Esophagus squamous epithelium (tissue), 5 donors: ENCODE measurements around the gene FOXA2. TPM values are rescaled to one million over a fixed set of nuclear protein-coding genes. Genes with fewer than 3 reads are reported as not detected.

Experiments used
- DNase-seq: peaks from one replicate; lab custom pipeline; 2025; lab: John Stamatoyannopoulos, UW
- H3K27ac ChIP-seq, 4 donors: fragments of 200-600 bp; sonication (generic); one replicate each; pipeline ENCODE4 v1.5.1; 2016 to 2019; ENCODE audit warnings: mild to moderate bottlenecking in 1 of 4
- H3K27me3 ChIP-seq, 4 donors: fragments of 200-600 bp; sonication (generic); 1 replicate in 3 of 4; 2 replicates in 1 of 4; pipeline versions ENCODE4 v1.5.1 to v1.6.0; 2017 to 2021; ENCODE audit warnings: antibody characterized with exemption in 1 of 4
- H3K36me3 ChIP-seq, 3 donors: fragments of 200-600 bp; sonication (generic); one replicate each; pipeline ENCODE4 v1.5.1; 2016 to 2019
- H3K4me1 ChIP-seq, 3 donors: fragments of 200-600 bp; sonication (generic); one replicate each; pipeline ENCODE4 v1.5.1; 2017 to 2019
- H3K4me3 ChIP-seq, 4 donors: fragments of 200-600 bp; sonication (generic); 1 replicate in 3 of 4; 2 replicates in 1 of 4; pipeline ENCODE4 v1.5.1; 2016 to 2019; ENCODE audit warnings: mild to moderate bottlenecking in 2 of 4, moderate library complexity in 1 of 4
- H3K9me3 ChIP-seq, 3 donors: fragments of 200-600 bp; sonication (generic); one replicate each; pipeline ENCODE4 v1.5.1; 2016 to 2019
- POLR2A ChIP-seq, 4 donors: fragments of 450-650 bp; IDR thresholded peaks; one replicate each; pipeline ENCODE4 v1.6.1; 2017; ENCODE audit warnings: antibody characterized with exemption in 4 of 4, mild to moderate bottlenecking in 4 of 4, moderate library complexity in 3 of 4
- WGBS, 2 donors: methylation state at CpG; one replicate each; pipeline ENCODE4 v1.1.5; 2018; 5-methylcytosine and 5-hydroxymethylcytosine counted together
- intact Hi-C: fragments of 100-400 bp; cut with DNase I; formaldehyde crosslinking; loops from one replicate; pipeline ENCODE4 v1.15.0; 2022
- total RNA-seq, 4 donors: library from RNA; depleted of rRNA; stranded (reverse); fragments of >200 nt; gene quantifications; one replicate each; pipeline ENCODE4 v1.1.0, GENCODE V29; 2016
- TF ChIP-seq, protein P1 (sequence below), 6 experiments: fragments of 450-650 bp in 4 of 6; fragments of 200-600 bp in 2 of 6; sonication (generic) in 2 of 6; IDR thresholded peaks; one replicate each; pipeline ENCODE4 v1.5.1; 2016 to 2019; ENCODE audit warnings: antibody characterized with exemption in 6 of 6, mild to moderate bottlenecking in 4 of 6, moderate library complexity in 4 of 6
- donor health status: DM: yes; HTN: yes; CAD: no.

Gene FOXA2
- total RNA-seq, 4 donors from 2014 or later: 0.13 TPM; not detected in 3

DNA sequence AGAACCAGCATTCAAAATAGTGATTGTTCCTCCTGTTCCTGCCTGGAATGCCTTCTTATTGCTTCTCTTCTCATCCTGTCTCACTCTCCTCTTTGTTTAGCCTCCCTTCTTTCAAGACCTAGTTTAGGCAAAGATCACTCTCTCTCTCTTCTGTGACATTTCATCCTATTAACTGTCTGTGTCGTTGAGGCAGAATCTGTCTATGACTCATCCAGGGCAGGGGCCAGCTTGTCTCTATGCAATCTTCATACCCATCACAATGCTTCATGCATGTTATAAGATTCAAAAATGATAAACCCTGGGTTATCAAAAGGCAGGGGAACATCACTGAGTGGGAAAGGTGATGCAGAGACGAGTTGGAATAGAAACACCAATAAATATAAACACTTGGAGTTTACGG is 32.2 kb upstream of the FOXA2 start:
- H3K36me3 ChIP-seq: no peaks in the 10 kb centered on the region
- no peaks in the 10 kb centered on the region for H3K4me1 ChIP-seq
- peaks cover 0 to 34% (median 0%) of the 10 kb centered on the region in 4 donors for H3K27me3 ChIP-seq
- no peak overlapping the region for H3K27ac ChIP-seq
- intact Hi-C loops: loop anchor here (10.0 kb wide), 1 partner anchor 242 kb away; no protein-coding TSS in a partner anchor
- H3K4me3 ChIP-seq: no peak overlapping the region
- DNase-seq: no peak
- no peaks in the 10 kb centered on the region for H3K9me3 ChIP-seq
- TF ChIP-seq, protein P1, sequence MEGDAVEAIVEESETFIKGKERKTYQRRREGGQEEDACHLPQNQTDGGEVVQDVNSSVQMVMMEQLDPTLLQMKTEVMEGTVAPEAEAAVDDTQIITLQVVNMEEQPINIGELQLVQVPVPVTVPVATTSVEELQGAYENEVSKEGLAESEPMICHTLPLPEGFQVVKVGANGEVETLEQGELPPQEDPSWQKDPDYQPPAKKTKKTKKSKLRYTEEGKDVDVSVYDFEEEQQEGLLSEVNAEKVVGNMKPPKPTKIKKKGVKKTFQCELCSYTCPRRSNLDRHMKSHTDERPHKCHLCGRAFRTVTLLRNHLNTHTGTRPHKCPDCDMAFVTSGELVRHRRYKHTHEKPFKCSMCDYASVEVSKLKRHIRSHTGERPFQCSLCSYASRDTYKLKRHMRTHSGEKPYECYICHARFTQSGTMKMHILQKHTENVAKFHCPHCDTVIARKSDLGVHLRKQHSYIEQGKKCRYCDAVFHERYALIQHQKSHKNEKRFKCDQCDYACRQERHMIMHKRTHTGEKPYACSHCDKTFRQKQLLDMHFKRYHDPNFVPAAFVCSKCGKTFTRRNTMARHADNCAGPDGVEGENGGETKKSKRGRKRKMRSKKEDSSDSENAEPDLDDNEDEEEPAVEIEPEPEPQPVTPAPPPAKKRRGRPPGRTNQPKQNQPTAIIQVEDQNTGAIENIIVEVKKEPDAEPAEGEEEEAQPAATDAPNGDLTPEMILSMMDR (IDR thresholded peaks at IDR 0.05): no peak
- TF ChIP-seq POLR2A (IDR thresholded peaks at IDR 0.05): no peak
- 36 to 47% methylated on average over 3 of the region's 3 CpGs for WGBS, 2 donors

DNA sequence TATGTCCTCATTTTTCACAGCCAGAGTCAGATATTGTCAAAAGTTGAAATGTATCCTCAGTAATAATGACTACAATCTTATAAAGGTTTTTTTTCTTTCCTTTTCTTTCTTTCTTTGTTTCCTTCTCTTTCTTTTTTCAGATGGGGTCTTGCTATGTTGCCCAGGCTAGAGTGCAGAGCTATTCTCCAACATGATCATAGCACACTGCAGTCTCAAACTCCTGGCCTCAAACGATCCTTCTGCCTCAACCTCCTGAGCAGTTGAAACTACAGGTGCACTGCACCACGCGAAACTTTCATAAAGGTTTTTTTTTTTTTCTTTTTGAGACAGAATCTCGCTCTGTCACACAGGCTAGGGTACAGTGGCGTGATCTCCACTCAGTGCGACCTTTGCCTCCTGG is 31.1 kb upstream of the FOXA2 start:
- 72 to 79% methylated on average over 6 of the region's 6 CpGs for WGBS, 2 donors
- H3K4me3 ChIP-seq: no peak overlapping the region
- TF ChIP-seq, protein P1 (IDR thresholded peaks at IDR 0.05): no peak
- TF ChIP-seq POLR2A (IDR thresholded peaks at IDR 0.05): no peak
- no peaks in the 10 kb centered on the region for H3K36me3 ChIP-seq
- no peaks in the 10 kb centered on the region for H3K4me1 ChIP-seq
- H3K27me3 ChIP-seq: peaks cover 0 to 38% (median 0%) of the 10 kb centered on the region in 4 donors
- intact Hi-C loops: loop anchor here (10.0 kb wide), 1 partner anchor 241 kb away; no protein-coding TSS in a partner anchor
- no peak overlapping the region for H3K27ac ChIP-seq
- DNase-seq: no peak
- no peaks in the 10 kb centered on the region for H3K9me3 ChIP-seq

DNA sequence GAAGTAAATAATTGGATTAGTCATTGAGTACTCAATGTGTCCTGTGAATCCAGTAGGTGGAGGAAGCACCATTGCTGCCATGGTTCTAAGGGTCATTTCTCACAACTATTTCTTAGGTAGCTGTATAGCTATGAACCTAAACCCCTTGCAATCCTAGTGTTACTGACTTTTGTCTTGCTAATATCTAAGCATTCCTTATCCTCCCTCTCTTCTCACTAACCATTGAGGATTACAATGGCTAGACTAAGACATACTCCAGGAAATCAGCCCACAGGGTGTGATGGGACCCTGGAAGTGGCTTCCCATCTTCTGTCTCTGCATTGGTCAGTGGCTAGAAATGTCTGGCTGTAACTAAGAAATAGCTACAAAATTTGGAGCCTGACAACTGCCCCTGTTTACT is 27.3 kb upstream of the FOXA2 start:
- H3K4me1 ChIP-seq: no peaks in the 10 kb centered on the region
- no peak overlapping the region for H3K27ac ChIP-seq
- intact Hi-C loops: loop anchor here (10.0 kb wide), 1 partner anchor 237 kb away; no protein-coding TSS in a partner anchor
- no peak overlapping the region for H3K4me3 ChIP-seq
- no peak for TF ChIP-seq POLR2A (IDR thresholded peaks at IDR 0.05)
- TF ChIP-seq, protein P1 (IDR thresholded peaks at IDR 0.05): no peak
- H3K36me3 ChIP-seq: no peaks in the 10 kb centered on the region
- no peaks in the 10 kb centered on the region for H3K9me3 ChIP-seq
- DNase-seq: no peak
- peaks cover 0 to 46% (median 0%) of the 10 kb centered on the region in 4 donors for H3K27me3 ChIP-seq

DNA sequence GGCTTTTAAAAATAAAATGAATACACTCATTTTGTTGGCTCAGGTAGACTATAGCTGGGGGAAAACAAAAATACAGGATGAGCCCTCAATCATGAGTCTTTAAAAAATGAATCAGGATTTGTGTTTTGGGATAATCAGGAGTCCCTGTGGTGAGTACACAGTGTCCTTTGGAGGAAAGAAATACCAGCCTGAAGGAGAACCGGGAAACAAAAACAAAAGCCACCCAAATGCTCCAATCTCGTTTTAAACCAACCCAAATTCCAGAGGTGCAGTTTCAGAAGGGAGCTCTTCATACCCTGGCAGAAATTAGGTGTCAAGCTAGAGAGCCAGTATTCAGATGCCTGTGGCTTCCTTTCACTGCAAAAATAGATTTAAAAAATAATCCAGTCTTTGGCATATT is 23.3 kb upstream of the FOXA2 start:
- peaks cover 0 to 30% (median 0%) of the 10 kb centered on the region in 4 donors for H3K27me3 ChIP-seq
- no peak overlapping the region for H3K27ac ChIP-seq
- no peaks in the 10 kb centered on the region for H3K9me3 ChIP-seq
- intact Hi-C loops: no loop called here
- TF ChIP-seq POLR2A (IDR thresholded peaks at IDR 0.05): no peak
- TF ChIP-seq, protein P1 (IDR thresholded peaks at IDR 0.05): no peak
- WGBS, 2 donors: 11 to 16% methylated on average over 2 of the region's 2 CpGs
- no peak for DNase-seq
- H3K4me1 ChIP-seq: no peaks in the 10 kb centered on the region
- H3K36me3 ChIP-seq: no peaks in the 10 kb centered on the region
- H3K4me3 ChIP-seq: no peak overlapping the region

DNA sequence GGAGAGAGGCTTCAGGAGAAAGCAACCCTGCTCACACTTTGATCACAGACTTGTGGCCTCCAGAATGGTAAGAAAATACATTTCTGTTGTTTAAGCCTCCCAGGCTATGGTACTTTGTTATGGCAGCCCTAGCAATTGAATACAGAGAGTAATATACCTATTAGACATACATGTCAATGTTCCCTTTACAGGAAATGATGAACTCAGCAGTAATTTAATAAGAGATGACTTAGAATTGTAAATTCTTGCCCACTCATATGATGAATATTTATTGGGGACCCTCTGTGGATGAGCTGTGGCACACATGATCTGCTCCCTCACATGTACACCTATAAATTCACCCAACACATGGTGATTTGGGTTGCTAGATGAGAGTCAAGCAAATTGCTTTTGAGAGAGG is 20.4 kb upstream of the FOXA2 start:
- intact Hi-C loops: no loop called here
- Histone ChIP-seq H3K27me3 (peaks cover 0 to 19% (median 0%) of the 10 kb centered on the region in 4 donors), H3K36me3 (no peaks in the 10 kb centered on the region), H3K4me1 (no peaks in the 10 kb centered on the region), H3K9me3 (no peaks in the 10 kb centered on the region), H3K27ac (no peak overlapping the region), H3K4me3 (no peak overlapping the region)
- TF ChIP-seq POLR2A (IDR thresholded peaks at IDR 0.05): no peak
- TF ChIP-seq, protein P1 (IDR thresholded peaks at IDR 0.05): no peak
- no peak for DNase-seq
